ENCODE measurements around the gene TCF7.

Gene TCF7

DNA sequence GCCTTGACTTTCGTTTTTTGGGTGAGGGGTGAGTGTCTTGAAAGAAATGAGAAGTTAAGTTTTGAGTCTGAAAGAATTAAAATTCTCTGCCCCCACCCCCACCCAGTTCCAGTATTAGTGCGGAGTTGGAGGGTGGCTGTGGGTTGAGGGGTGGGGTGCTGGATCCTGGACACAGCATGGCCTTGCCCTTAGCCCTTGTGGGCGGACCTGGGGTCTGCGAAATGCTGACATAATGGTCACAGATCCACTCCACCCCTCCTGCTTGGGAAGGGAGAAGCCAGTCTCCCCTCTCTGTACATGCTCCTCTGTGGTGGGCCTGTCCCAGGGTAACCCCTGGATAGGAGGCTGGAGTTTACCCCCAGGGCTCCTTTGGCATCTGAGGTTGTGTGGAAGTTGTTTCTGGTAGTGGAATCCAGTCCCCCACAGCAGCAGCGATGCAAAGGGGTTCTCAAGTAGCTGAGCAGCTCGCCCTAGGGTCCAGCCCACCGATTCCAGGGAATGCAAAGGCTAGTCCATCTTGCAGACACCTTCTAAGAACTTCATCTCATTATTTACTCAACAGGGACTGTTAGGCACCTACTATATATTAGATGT lies 42.8 kb upstream of the TCF7 start:
- H3K4me3 ChIP-seq (ENCODE audit: insufficient read depth, low read length, poor library complexity, severe bottlenecking): no peak overlapping the region
- H4K20me1 ChIP-seq (ENCODE audit: low read depth, low read length): no peaks in the 10 kb centered on the region
- no peak overlapping the region for H3K4me2 ChIP-seq (ENCODE audit: low read depth, low read length, poor library complexity, severe bottlenecking)
- H3K36me3 ChIP-seq (ENCODE audit: low read length): no peaks in the 10 kb centered on the region
- H3F3A ChIP-seq (ENCODE audit: insufficient read depth): no peaks in the 10 kb centered on the region
- no peak overlapping the region for H3K27ac ChIP-seq (ENCODE audit: low read depth, low read length)
- no peaks in the 10 kb centered on the region for H3K9me2 ChIP-seq (replicated peaks; ENCODE audit: insufficient read depth, low read length)
- H3K9me3 ChIP-seq (ENCODE audit: insufficient read depth, low read length): no peaks in the 10 kb centered on the region
- no peaks in the 10 kb centered on the region for H3K27me3 ChIP-seq (ENCODE audit: low read length)
- no peak overlapping the region for H3K9ac ChIP-seq (ENCODE audit: low read length)
- TF ChIP-seq EZH2phosphoT487 (conservative IDR thresholded peaks at IDR 0.05; ENCODE audit: low read length): no peak
- TF ChIP-seq, protein P1, sequence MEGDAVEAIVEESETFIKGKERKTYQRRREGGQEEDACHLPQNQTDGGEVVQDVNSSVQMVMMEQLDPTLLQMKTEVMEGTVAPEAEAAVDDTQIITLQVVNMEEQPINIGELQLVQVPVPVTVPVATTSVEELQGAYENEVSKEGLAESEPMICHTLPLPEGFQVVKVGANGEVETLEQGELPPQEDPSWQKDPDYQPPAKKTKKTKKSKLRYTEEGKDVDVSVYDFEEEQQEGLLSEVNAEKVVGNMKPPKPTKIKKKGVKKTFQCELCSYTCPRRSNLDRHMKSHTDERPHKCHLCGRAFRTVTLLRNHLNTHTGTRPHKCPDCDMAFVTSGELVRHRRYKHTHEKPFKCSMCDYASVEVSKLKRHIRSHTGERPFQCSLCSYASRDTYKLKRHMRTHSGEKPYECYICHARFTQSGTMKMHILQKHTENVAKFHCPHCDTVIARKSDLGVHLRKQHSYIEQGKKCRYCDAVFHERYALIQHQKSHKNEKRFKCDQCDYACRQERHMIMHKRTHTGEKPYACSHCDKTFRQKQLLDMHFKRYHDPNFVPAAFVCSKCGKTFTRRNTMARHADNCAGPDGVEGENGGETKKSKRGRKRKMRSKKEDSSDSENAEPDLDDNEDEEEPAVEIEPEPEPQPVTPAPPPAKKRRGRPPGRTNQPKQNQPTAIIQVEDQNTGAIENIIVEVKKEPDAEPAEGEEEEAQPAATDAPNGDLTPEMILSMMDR (IDR thresholded peaks at IDR 0.05; ENCODE audit: insufficient read depth, low read length, poor library complexity, severe bottlenecking): no peak
- H2AFZ ChIP-seq (ENCODE audit: low read depth, low read length, severe bottlenecking): no peak overlapping the region
- no peaks in the 10 kb centered on the region for H3K79me2 ChIP-seq (ENCODE audit: insufficient read depth, low read length)

DNA sequence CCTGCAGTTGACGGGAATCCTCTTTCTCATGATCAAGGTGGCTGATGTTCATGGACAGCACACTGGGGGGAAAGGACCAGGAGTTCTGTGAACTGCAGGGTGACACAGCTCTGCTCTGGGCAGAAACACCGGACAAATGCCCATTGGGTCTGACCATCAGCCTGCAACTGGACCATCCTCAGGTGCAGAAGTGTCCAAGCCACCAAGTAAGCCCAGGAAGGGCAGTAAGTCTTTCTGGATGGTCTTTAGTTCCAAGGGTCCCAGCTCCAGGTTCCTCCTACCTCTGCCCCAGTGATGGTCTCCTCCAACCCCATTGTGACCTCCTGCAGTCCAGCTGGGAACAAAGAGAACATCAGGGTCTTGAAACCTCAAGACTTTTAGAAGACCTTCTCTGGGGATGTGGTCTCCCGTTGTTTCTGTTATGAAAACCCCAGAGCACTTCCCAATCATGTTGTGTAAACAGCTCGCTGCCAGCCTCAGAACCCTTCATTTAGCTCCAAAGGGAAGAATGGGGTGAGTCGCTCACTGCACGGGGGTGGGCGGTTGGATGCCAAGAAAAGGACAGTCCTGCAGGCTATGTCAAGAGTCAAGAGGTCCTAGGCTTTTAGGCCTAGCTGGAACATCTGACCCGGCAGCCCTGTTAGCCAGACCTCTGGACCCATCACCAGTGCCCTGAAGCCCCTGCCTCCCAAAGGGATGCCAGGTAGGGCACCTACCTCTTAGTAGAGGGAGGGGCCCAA lies 41.8 kb upstream of the TCF7 start:
- Histone ChIP-seq H3K4me3 (ENCODE audit: insufficient read depth, low read length, poor library complexity, severe bottlenecking) (no peak overlapping the region), H3K9me3 (ENCODE audit: insufficient read depth, low read length) (no peaks in the 10 kb centered on the region), H3K27ac (ENCODE audit: low read depth, low read length) (no peak overlapping the region), H3K4me2 (ENCODE audit: low read depth, low read length, poor library complexity, severe bottlenecking) (no peak overlapping the region), H3K9ac (ENCODE audit: low read length) (no peak overlapping the region), H2AFZ (ENCODE audit: low read depth, low read length, severe bottlenecking) (no peak overlapping the region), H3K79me2 (ENCODE audit: insufficient read depth, low read length) (no peaks in the 10 kb centered on the region), H3K27me3 (ENCODE audit: low read length) (no peaks in the 10 kb centered on the region), H3K36me3 (ENCODE audit: low read length) (no peaks in the 10 kb centered on the region), H3K9me2 (replicated peaks; ENCODE audit: insufficient read depth, low read length) (no peaks in the 10 kb centered on the region), H4K20me1 (ENCODE audit: low read depth, low read length) (no peaks in the 10 kb centered on the region), H3F3A (ENCODE audit: insufficient read depth) (no peaks in the 10 kb centered on the region)
- TF ChIP-seq, protein P1 (IDR thresholded peaks at IDR 0.05; ENCODE audit: insufficient read depth, low read length, poor library complexity, severe bottlenecking): no peak
- no peak for TF ChIP-seq EZH2phosphoT487 (conservative IDR thresholded peaks at IDR 0.05; ENCODE audit: low read length)

DNA sequence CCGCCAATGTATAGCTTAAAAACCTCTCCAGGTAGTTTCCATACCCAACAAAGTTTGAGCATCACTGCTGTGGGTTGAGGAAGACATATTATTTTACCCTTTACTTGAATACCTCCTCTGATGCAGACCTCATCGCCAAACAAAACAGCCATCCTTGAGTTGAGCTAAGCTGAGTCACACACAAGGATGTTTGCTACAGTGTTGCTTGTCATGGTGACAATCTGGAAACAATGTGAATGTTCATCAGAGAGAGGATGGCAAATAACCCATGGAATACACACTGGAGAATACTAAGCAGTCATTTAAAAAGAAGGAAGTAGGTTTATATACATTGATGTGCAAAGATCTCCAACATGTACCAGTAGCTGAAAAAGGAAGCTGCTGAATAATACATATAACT lies 41.1 kb upstream of the TCF7 start:
- Histone ChIP-seq H3K79me2 (ENCODE audit: insufficient read depth, low read length) (no peaks in the 10 kb centered on the region), H3F3A (ENCODE audit: insufficient read depth) (no peaks in the 10 kb centered on the region), H4K20me1 (ENCODE audit: low read depth, low read length) (no peaks in the 10 kb centered on the region), H3K9me2 (replicated peaks; ENCODE audit: insufficient read depth, low read length) (no peaks in the 10 kb centered on the region), H3K9me3 (ENCODE audit: insufficient read depth, low read length) (no peaks in the 10 kb centered on the region), H3K4me3 (ENCODE audit: insufficient read depth, low read length, poor library complexity, severe bottlenecking) (no peak overlapping the region), H3K27me3 (ENCODE audit: low read length) (no peaks in the 10 kb centered on the region), H3K9ac (ENCODE audit: low read length) (no peak overlapping the region), H2AFZ (ENCODE audit: low read depth, low read length, severe bottlenecking) (no peak overlapping the region), H3K36me3 (ENCODE audit: low read length) (no peaks in the 10 kb centered on the region), H3K27ac (ENCODE audit: low read depth, low read length) (no peak overlapping the region), H3K4me2 (ENCODE audit: low read depth, low read length, poor library complexity, severe bottlenecking) (no peak overlapping the region)
- TF ChIP-seq, protein P1 (IDR thresholded peaks at IDR 0.05; ENCODE audit: insufficient read depth, low read length, poor library complexity, severe bottlenecking): no peak
- TF ChIP-seq EZH2phosphoT487 (conservative IDR thresholded peaks at IDR 0.05; ENCODE audit: low read length): no peak

Measured in SU-DHL-6 (cell line).